Mesendoderm (in vitro differentiated cells): ENCODE results near the gene PYCR2. TPM values are rescaled to one million over a fixed set of nuclear protein-coding genes. Genes with fewer than 3 reads are reported as not detected.
"Not testable (repeated sequence)": the region's sequence is repeated elsewhere in the genome, so short reads cannot be mapped to it uniquely, and the experiment has no call there.

Experiments
- DNase-seq: peaks from one replicate; pipeline ENCODE4 v3.0.0; 2013
- H2AK5ac ChIP-seq: 2 replicates; pipeline ENCODE4 v1.6.1; 2013; ENCODE audit warnings: low read length, inconsistent platforms
- H2BK120ac ChIP-seq: 2 replicates; pipeline ENCODE4 v1.6.1; 2013; ENCODE audit warnings: low read depth, mild to moderate bottlenecking, low read length, moderate library complexity, mixed read lengths
- H2BK15ac ChIP-seq: replicated peaks from 2 replicates; pipeline ENCODE4 v1.6.1; 2013; ENCODE audit warnings: low read depth, mild to moderate bottlenecking, moderate library complexity
- H2BK5ac ChIP-seq: 2 replicates; pipeline ENCODE4 v1.6.1; 2013; ENCODE audit warnings: low read length, inconsistent platforms
- H3K18ac ChIP-seq: 2 replicates; pipeline ENCODE4 v1.6.1; 2013; ENCODE audit warnings: mild to moderate bottlenecking, low read length, mixed read lengths
- H3K23ac ChIP-seq: one replicate; pipeline ENCODE4 v1.6.1; 2013; ENCODE audit warnings: low read length
- H3K27ac ChIP-seq: 2 replicates; pipeline ENCODE4 v1.5.1; 2013; ENCODE audit warnings: low read depth, mild to moderate bottlenecking, inconsistent platforms, low read length, moderate library complexity
- H3K27me3 ChIP-seq: 2 replicates; pipeline ENCODE4 v1.6.1; 2013; ENCODE audit warnings: low read length, control low read depth, mild to moderate bottlenecking, inconsistent platforms; ENCODE audit not compliant: insufficient read depth, poor library complexity
- H3K36me3 ChIP-seq: 2 replicates; pipeline ENCODE4 v1.6.1; 2013; ENCODE audit warnings: low read length, inconsistent platforms; ENCODE audit not compliant: control insufficient read depth, insufficient read depth
- H3K4ac ChIP-seq: one replicate; pipeline ENCODE4 v1.6.1; 2013; ENCODE audit warnings: low read depth, mild to moderate bottlenecking, low read length, moderate library complexity
- H3K4me1 ChIP-seq: 2 replicates; pipeline ENCODE4 v1.6.1; 2013; ENCODE audit warnings: low read depth, low read length, inconsistent platforms; ENCODE audit not compliant: control insufficient read depth
- H3K4me2 ChIP-seq: 2 replicates; pipeline ENCODE4 v1.6.1; 2013; ENCODE audit warnings: low read length
- H3K4me3 ChIP-seq: 2 replicates; pipeline ENCODE4 v1.5.1; 2013; ENCODE audit warnings: mild to moderate bottlenecking, low read length
- H3K56ac ChIP-seq: one replicate; pipeline ENCODE4 v1.6.1; 2013; ENCODE audit warnings: low read length
- H3K79me1 ChIP-seq: 2 replicates; pipeline ENCODE4 v1.6.1; 2013; ENCODE audit warnings: low read length, inconsistent platforms
- H3K79me2 ChIP-seq: 2 replicates; pipeline ENCODE4 v1.6.1; 2013; ENCODE audit warnings: mild to moderate bottlenecking, low read length; ENCODE audit not compliant: control insufficient read depth, insufficient read depth
- H3K9ac ChIP-seq: 2 replicates; pipeline ENCODE4 v1.6.1; 2013; ENCODE audit warnings: low read length, inconsistent platforms
- H4K5ac ChIP-seq: one replicate; pipeline ENCODE4 v1.6.1; 2013; ENCODE audit warnings: low read length
- H4K8ac ChIP-seq: one replicate; pipeline ENCODE4 v1.6.1; 2013; ENCODE audit warnings: low read depth, mild to moderate bottlenecking, control low read depth, low read length, moderate library complexity
- WGBS: extraction: QIAGEN DNeasy Blood & Tissue Kit; methylation state at CpG from one replicate; pipeline ENCODE4 v1.1.7; 2013; ENCODE audit warnings: low lambda C conversion rate, missing lambda C conversion rate; ENCODE audit not compliant: insufficient coverage; ENCODE audit errors: extremely low coverage; 5-methylcytosine and 5-hydroxymethylcytosine counted together
- polyA plus RNA-seq, 2 experiments: library from polyadenylated mRNA; stranded (reverse); fragments of 200-250 nt; gene quantifications; one replicate each; pipeline ENCODE4 v1.2.3, GENCODE V29; 2013

The PYCR2 gene
- 94.1 TPM for polyA plus RNA-seq (2013, experiment 1 of 2)
- 95.3 TPM for polyA plus RNA-seq (2013, experiment 2 of 2)

- peak within 1 kb of the TSS; percentile 78 for H4K8ac ChIP-seq
- H2AK5ac ChIP-seq, result peak within 1 kb of the TSS; percentile 97
- H3K27ac ChIP-seq, result peak within 1 kb of the TSS; percentile 97
- peaks cover 17% of the 10 kb centered on the region for H3K79me2 ChIP-seq
- no peak within 1 kb of the TSS for H2BK15ac ChIP-seq
- DNase-seq, result peak; percentile 98
- H3K56ac ChIP-seq, result peak within 1 kb of the TSS; percentile 100
- H3K18ac ChIP-seq, result peak within 1 kb of the TSS; percentile 83
- peaks cover 21% of the 10 kb centered on the region for H3K79me1 ChIP-seq
- H3K4me1 ChIP-seq, result peaks cover 3% of the 10 kb centered on the region
- no peak within 1 kb of the TSS for H4K5ac ChIP-seq
- WGBS, result no CpG with 5 or more reads among the region's 80 CpGs
- H2BK5ac ChIP-seq, result peak within 1 kb of the TSS; percentile 98
- H3K4ac ChIP-seq, result peak within 1 kb of the TSS; percentile 70
- H3K4me3 ChIP-seq, result peak within 1 kb of the TSS; percentile 99
- H3K4me2 ChIP-seq, result peak within 1 kb of the TSS; percentile 94
- H3K27me3 ChIP-seq, result no peaks in the 10 kb centered on the region
- H3K9ac ChIP-seq, result peak within 1 kb of the TSS; percentile 100
- peak within 1 kb of the TSS; percentile 97 for H3K23ac ChIP-seq
- peak within 1 kb of the TSS; percentile 1 for H2BK120ac ChIP-seq
- H3K36me3 ChIP-seq, result peaks cover 15% of the 10 kb centered on the region
Observed at GRCh38 chr1:225923692-225924555, at the start of gene PYCR2. Gene PYCR2 (minus strand): TSS chr1:225924250. CDS start chr1:225924110, 140 bp downstream.

GRCh38 chr1:225973158-225973557, 49.1 kb upstream of the PYCR2 start:
- Histone ChIP-seq H3K56ac (no peak overlapping the region), H3K4me1 (no peaks in the 10 kb centered on the region), H3K4ac (no peak overlapping the region), H2BK15ac (no peak overlapping the region), H3K27me3 (no peaks in the 10 kb centered on the region), H3K4me2 (no peak overlapping the region), H2AK5ac (no peak overlapping the region), H3K79me1 (no peaks in the 10 kb centered on the region), H3K79me2 (no peaks in the 10 kb centered on the region), H3K18ac (no peak overlapping the region), H4K5ac (no peak overlapping the region), H3K23ac (no peak overlapping the region), H3K9ac (no peak overlapping the region), H3K27ac (no peak overlapping the region), H2BK5ac (no peak overlapping the region), H4K8ac (no peak overlapping the region), H3K4me3 (no peak overlapping the region), H2BK120ac (no peak overlapping the region), H3K36me3 (no peaks in the 10 kb centered on the region)
- DNase-seq, result no peak
- no CpG with 5 or more reads among the region's 5 CpGs for WGBS

DNA sequence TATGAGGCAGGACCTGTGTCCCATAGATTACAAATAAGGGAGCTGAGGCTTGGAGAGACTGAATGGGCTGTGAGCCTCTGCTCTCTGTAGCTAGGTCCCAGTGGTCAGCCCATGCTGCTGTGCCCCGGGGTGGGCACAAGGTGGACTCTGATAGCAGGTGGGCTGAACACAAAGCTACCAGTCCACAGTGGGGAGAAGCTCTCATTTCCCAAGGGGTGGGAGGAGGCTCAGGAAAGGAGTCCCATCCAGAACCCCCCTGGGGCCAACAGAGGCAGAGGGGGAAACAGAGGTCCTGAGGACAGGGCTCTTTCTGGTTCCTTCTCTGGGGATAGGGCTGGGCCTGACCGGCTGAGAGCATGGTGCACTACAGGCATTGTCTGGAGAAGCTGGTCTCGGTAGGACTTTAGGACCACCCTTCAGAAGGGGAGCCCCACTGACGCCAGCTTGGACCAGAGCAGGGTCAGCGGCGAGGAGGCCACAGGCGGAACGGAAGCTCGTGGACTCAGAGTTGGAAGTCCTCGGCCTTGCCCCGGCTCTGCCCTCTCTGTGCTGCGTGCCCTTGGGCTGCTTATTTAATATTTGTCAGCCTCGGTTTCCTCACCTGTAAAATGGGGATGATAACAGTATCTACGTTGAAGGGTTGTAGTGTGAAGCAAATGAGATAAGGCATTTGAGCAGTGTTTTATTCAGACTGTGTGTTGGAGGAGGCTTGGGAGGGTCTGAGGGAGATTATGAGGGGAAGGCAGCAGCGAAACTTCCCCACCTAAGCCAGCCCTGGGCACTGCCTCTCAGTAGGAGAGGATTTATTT, 48.5 kb upstream of the PYCR2 start:
- Histone ChIP-seq H4K8ac (no peak overlapping the region), H3K4me3 (no peak overlapping the region), H2BK15ac (no peak overlapping the region), H2BK120ac (no peak overlapping the region), H3K4ac (no peak overlapping the region), H3K79me1 (no peaks in the 10 kb centered on the region), H2BK5ac (no peak overlapping the region), H3K56ac (no peak overlapping the region), H3K4me1 (no peaks in the 10 kb centered on the region), H3K27me3 (no peaks in the 10 kb centered on the region), H3K36me3 (no peaks in the 10 kb centered on the region), H4K5ac (no peak overlapping the region), H3K9ac (no peak overlapping the region), H3K79me2 (no peaks in the 10 kb centered on the region), H3K4me2 (no peak overlapping the region), H3K18ac (no peak overlapping the region), H2AK5ac (no peak overlapping the region), H3K27ac (no peak overlapping the region), H3K23ac (no peak overlapping the region)
- WGBS, result no CpG with 5 or more reads among the region's 15 CpGs
- no peak for DNase-seq

- not testable (repeated sequence) for H3K4me1 ChIP-seq, H2BK120ac ChIP-seq, H2AK5ac ChIP-seq, H3K79me2 ChIP-seq, H3K9ac ChIP-seq, H3K23ac ChIP-seq, H3K36me3 ChIP-seq, H3K79me1 ChIP-seq, H3K18ac ChIP-seq, H3K4me2 ChIP-seq, H3K56ac ChIP-seq, H3K4me3 ChIP-seq, H3K27me3 ChIP-seq, H4K5ac ChIP-seq, H2BK15ac ChIP-seq, DNase-seq, H3K27ac ChIP-seq, H3K4ac ChIP-seq, H2BK5ac ChIP-seq, H4K8ac ChIP-seq
- no CpG with 5 or more reads among the region's 16 CpGs for WGBS
Observed at GRCh38 chr1:225970592-225971157, 46.6 kb upstream of the PYCR2 start.

GRCh38 chr1:225969751-225970150, 45.7 kb upstream of the PYCR2 start:
- H3K56ac ChIP-seq, result not testable (repeated sequence)
- no CpG with 5 or more reads among the region's 28 CpGs for WGBS

More at GRCh38 chr1:225969751-225970150, 45.7 kb upstream of the PYCR2 start:
- not testable (repeated sequence) for H3K23ac ChIP-seq, H3K18ac ChIP-seq, H3K27ac ChIP-seq, H3K9ac ChIP-seq, H4K5ac ChIP-seq, H2BK5ac ChIP-seq, H2BK15ac ChIP-seq, H4K8ac ChIP-seq, DNase-seq, H3K4me1 ChIP-seq, H3K36me3 ChIP-seq, H3K79me1 ChIP-seq, H3K4ac ChIP-seq, H2AK5ac ChIP-seq, H3K27me3 ChIP-seq, H3K79me2 ChIP-seq, H3K4me2 ChIP-seq, H3K4me3 ChIP-seq, H2BK120ac ChIP-seq
